ENCODE results near the gene RASSF8. TPM values are rescaled to one million over a fixed set of nuclear protein-coding genes. Genes with fewer than 3 reads are reported as not detected.

Gene RASSF8
- total RNA-seq, 1 experiment from 2014 or later: 9.2 TPM

GRCh38 chr12:26116829-26117715, 158.6 kb downstream of the RASSF8 start:
- no peak for ATAC-seq
- BruUV-seq (replicated peaks): no TSS peak
- Histone ChIP-seq H3K4me2 (ENCODE audit: low read length) (no peak overlapping the region), H3K36me3 (ENCODE audit: control insufficient read depth in 1 of 2, insufficient read depth in 2 of 2, low read length in 2 of 2) (no peaks in the 10 kb centered on the region), H2AFZ (ENCODE audit: low read depth, low read length, poor library complexity, severe bottlenecking) (no peak overlapping the region), H3K9ac (ENCODE audit: low read length) (no peak overlapping the region), H3K4me1 (ENCODE audit: control insufficient read depth in 1 of 2, insufficient read depth in 2 of 2, low read length in 2 of 2) (peaks cover 20 to 49% of the 10 kb centered on the region in 2 experiments), H3K4me3 (replicated peaks in 1 of 2; ENCODE audit: low read depth in 1 of 2, low read length in 2 of 2) (no peak overlapping the region), H3K9me2 (ENCODE audit: insufficient read depth) (no peaks in the 10 kb centered on the region), H3K9me3 (ENCODE audit: control insufficient read depth in 1 of 2, insufficient read depth in 1 of 2, low read depth in 1 of 2, low read length in 2 of 2) (no peaks in the 10 kb centered on the region), H3K27me3 (ENCODE audit: insufficient read depth, low read length) (no peaks in the 10 kb centered on the region), H3K27ac (ENCODE audit: low read depth, low read length) (no peak overlapping the region), H3K79me2 (ENCODE audit: insufficient read depth, low read length) (no peaks in the 10 kb centered on the region), H4K20me1 (ENCODE audit: insufficient read depth) (no peaks in the 10 kb centered on the region)
- TF ChIP-seq, protein P1, sequence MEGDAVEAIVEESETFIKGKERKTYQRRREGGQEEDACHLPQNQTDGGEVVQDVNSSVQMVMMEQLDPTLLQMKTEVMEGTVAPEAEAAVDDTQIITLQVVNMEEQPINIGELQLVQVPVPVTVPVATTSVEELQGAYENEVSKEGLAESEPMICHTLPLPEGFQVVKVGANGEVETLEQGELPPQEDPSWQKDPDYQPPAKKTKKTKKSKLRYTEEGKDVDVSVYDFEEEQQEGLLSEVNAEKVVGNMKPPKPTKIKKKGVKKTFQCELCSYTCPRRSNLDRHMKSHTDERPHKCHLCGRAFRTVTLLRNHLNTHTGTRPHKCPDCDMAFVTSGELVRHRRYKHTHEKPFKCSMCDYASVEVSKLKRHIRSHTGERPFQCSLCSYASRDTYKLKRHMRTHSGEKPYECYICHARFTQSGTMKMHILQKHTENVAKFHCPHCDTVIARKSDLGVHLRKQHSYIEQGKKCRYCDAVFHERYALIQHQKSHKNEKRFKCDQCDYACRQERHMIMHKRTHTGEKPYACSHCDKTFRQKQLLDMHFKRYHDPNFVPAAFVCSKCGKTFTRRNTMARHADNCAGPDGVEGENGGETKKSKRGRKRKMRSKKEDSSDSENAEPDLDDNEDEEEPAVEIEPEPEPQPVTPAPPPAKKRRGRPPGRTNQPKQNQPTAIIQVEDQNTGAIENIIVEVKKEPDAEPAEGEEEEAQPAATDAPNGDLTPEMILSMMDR (IDR thresholded peaks at IDR 0.05 in 2 of 3, conservative IDR thresholded peaks at IDR 0.05 in 1 of 3; ENCODE audit: borderline replicate concordance in 1 of 3, insufficient read depth in 1 of 3, low read depth in 2 of 3, low read length in 2 of 3): no peak
- TF ChIP-seq SRF (IDR thresholded peaks at IDR 0.05; ENCODE audit: low read depth) (no peak), EGR1 (IDR thresholded peaks at IDR 0.05; ENCODE audit: low read depth) (no peak), RAD21 (IDR thresholded peaks at IDR 0.05; ENCODE audit: low read depth) (no peak), JUND (IDR thresholded peaks at IDR 0.05) (no peak), CEBPB (IDR thresholded peaks at IDR 0.05; ENCODE audit: low read depth) (no peak)
- intact Hi-C loops (cut with micrococcal nuclease): loop anchor here (5.0 kb wide), 2 partner anchors 285 to 535 kb away; no protein-coding TSS in a partner anchor
- ChIA-PET POLR2A (no interaction called here), RAD21 (ENCODE audit: low non-redundant PET in 1 of 2, low total read pairs in 2 of 2, uncharacterized antibody in 2 of 2, unreplicated experiment in 2 of 2) (no interaction called here), CTCF (no interaction called here)
- DNase-seq (ENCODE audit: low read depth, low spot score): no peak

DNA sequence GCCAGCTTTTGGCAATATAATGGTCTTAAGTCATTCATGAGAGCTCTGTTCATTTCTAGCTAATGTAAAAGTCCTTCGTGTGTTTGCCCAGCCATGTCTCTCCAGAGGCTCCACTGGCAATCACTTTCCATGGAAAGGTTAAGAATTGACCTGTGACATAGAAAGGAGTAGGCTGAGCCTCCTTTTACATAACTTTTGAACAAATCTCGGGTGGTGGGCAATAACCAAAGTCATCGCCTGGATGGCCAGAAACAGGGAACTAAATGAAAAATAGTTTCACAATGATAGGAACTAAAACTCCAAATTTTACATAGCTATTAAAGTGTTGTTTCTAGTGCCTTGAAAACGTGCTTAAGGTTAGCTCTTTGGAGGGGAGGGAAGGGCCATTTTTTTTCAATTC, 159.8 kb downstream of the RASSF8 start:
- Histone ChIP-seq H4K20me1 (ENCODE audit: insufficient read depth) (no peaks in the 10 kb centered on the region), H3K27ac (ENCODE audit: low read depth, low read length) (no peak overlapping the region), H2AFZ (ENCODE audit: low read depth, low read length, poor library complexity, severe bottlenecking) (no peak overlapping the region), H3K9ac (ENCODE audit: low read length) (no peak overlapping the region), H3K9me2 (ENCODE audit: insufficient read depth) (no peaks in the 10 kb centered on the region), H3K4me1 (ENCODE audit: control insufficient read depth in 1 of 2, insufficient read depth in 2 of 2, low read length in 2 of 2) (peaks cover 15 to 44% of the 10 kb centered on the region in 2 experiments), H3K4me2 (ENCODE audit: low read length) (no peak overlapping the region), H3K4me3 (replicated peaks in 1 of 2; ENCODE audit: low read depth in 1 of 2, low read length in 2 of 2) (no peak overlapping the region), H3K9me3 (ENCODE audit: control insufficient read depth in 1 of 2, insufficient read depth in 1 of 2, low read depth in 1 of 2, low read length in 2 of 2) (no peaks in the 10 kb centered on the region), H3K79me2 (ENCODE audit: insufficient read depth, low read length) (no peaks in the 10 kb centered on the region), H3K27me3 (ENCODE audit: insufficient read depth, low read length) (peaks cover 2% of the 10 kb centered on the region; the same call in 1 of the 2 replicates), H3K36me3 (ENCODE audit: control insufficient read depth in 1 of 2, insufficient read depth in 2 of 2, low read length in 2 of 2) (no peaks in the 10 kb centered on the region)
- no TSS peak for BruUV-seq (replicated peaks)
- ATAC-seq (no peak), DNase-seq (ENCODE audit: low read depth, low spot score) (no peak)
- ChIA-PET POLR2A (no interaction called here), RAD21 (ENCODE audit: low non-redundant PET in 1 of 2, low total read pairs in 2 of 2, uncharacterized antibody in 2 of 2, unreplicated experiment in 2 of 2) (no interaction called here), CTCF (interaction anchor here (1.6 to 3.9 kb wide), 6 partner anchors 10 to 583 kb away, joined by 4 to 26 read pairs (median 9); no protein-coding TSS in a partner anchor)
- intact Hi-C loops (cut with micrococcal nuclease): loop anchor here (2.0 to 5.0 kb wide), 3 partner anchors 284 to 582 kb away; no protein-coding TSS in a partner anchor
- TF ChIP-seq RAD21 (IDR thresholded peaks at IDR 0.05; ENCODE audit: low read depth) (no peak), EGR1 (IDR thresholded peaks at IDR 0.05; ENCODE audit: low read depth) (no peak), FOSL1 (IDR thresholded peaks at IDR 0.05; ENCODE audit: low read depth) (no peak)

All from HCT116 (cell line).